ENCODE measurements around the gene SLC23A3.

The SLC23A3 gene

GRCh38 chr2:219184121-219184520, 14.3 kb upstream of the SLC23A3 start:
- in situ Hi-C loops (cut with HindIII; ENCODE audit: low sequenced_read_pairs), result no loop called here
- no peak overlapping the region for H3K4me3 ChIP-seq (ENCODE audit: low read depth, low read length)
- TF ChIP-seq CTCF (IDR thresholded peaks at IDR 0.05; ENCODE audit: low read depth, low read length), result no peak
- DNase-seq (ENCODE audit: low read depth, low spot score), result no peak

GRCh38 chr2:219183151-219183772, 13.4 kb upstream of the SLC23A3 start:
- TF ChIP-seq CTCF (IDR thresholded peaks at IDR 0.05; ENCODE audit: low read depth, low read length), result no peak
- no peak for DNase-seq (ENCODE audit: low read depth, low spot score)
- no peak overlapping the region for H3K4me3 ChIP-seq (ENCODE audit: low read depth, low read length)
- in situ Hi-C loops (cut with HindIII; ENCODE audit: low sequenced_read_pairs), result no loop called here

- no peak overlapping the region for H3K4me3 ChIP-seq (ENCODE audit: low read depth, low read length)
- in situ Hi-C loops (cut with HindIII; ENCODE audit: low sequenced_read_pairs), result no loop called here
- no peak for TF ChIP-seq CTCF (IDR thresholded peaks at IDR 0.05; ENCODE audit: low read depth, low read length)
- DNase-seq (ENCODE audit: low read depth, low spot score), result no peak
These were observed 12.7 kb upstream of the SLC23A3 start for GRCh38 chr2:219182331-219183150.

- no peak for DNase-seq (ENCODE audit: low read depth, low spot score)
- in situ Hi-C loops (cut with HindIII; ENCODE audit: low sequenced_read_pairs), result no loop called here
- no peak overlapping the region for H3K4me3 ChIP-seq (ENCODE audit: low read depth, low read length)
- no peak for TF ChIP-seq CTCF (IDR thresholded peaks at IDR 0.05; ENCODE audit: low read depth, low read length)
These were observed 11.7 kb upstream of the SLC23A3 start for GRCh38 chr2:219181531-219181930.

GRCh38 chr2:219180961-219181360, 11.1 kb upstream of the SLC23A3 start:
- in situ Hi-C loops (cut with HindIII; ENCODE audit: low sequenced_read_pairs), result no loop called here
- no peak overlapping the region for H3K4me3 ChIP-seq (ENCODE audit: low read depth, low read length)
- no peak for DNase-seq (ENCODE audit: low read depth, low spot score)
- no peak for TF ChIP-seq CTCF (IDR thresholded peaks at IDR 0.05; ENCODE audit: low read depth, low read length)

GRCh38 chr2:219179601-219180465, 10.0 kb upstream of the SLC23A3 start:
- no peak overlapping the region for H3K4me3 ChIP-seq (ENCODE audit: low read depth, low read length)
- in situ Hi-C loops (cut with HindIII; ENCODE audit: low sequenced_read_pairs), result no loop called here
- no peak for TF ChIP-seq CTCF (IDR thresholded peaks at IDR 0.05; ENCODE audit: low read depth, low read length)
- no peak for DNase-seq (ENCODE audit: low read depth, low spot score)
